Activated CD4-positive, alpha-beta memory T cell treated with anti-CD3 and anti-CD28 coated beads for 36 hours (primary cell): ENCODE data around the gene PLD1. TPM values are rescaled to one million over a fixed set of nuclear protein-coding genes. Genes with fewer than 3 reads are reported as not detected.

Experiments used
- CTCF ChIA-PET: fragments of 350-600 bp; sonication (Branson Sonifier 250); formaldehyde crosslinking; loops from one replicate; lab custom pipeline; 2021; ENCODE audit warnings: antibody characterized with exemption, inconsistent platforms; lab: Charles Lee
- POLR2A ChIA-PET: fragments of 350-600 bp; sonication (Branson Sonifier 250); formaldehyde crosslinking; loops from one replicate; lab custom pipeline; 2021; ENCODE audit warnings: antibody characterized with exemption; lab: Charles Lee
- DNase-seq: peaks from one replicate; pipeline ENCODE4 v3.0.0-alpha.2; 2020
- H3K27ac Mint-ChIP-seq: one replicate; pipeline ENCODE4 v1.8.0; 2021; ENCODE audit warnings: mixed read lengths
- H3K27me3 Mint-ChIP-seq: one replicate; pipeline ENCODE4 v1.8.0; 2021; ENCODE audit warnings: mixed read lengths
- H3K36me3 Mint-ChIP-seq: one replicate; pipeline ENCODE4 v1.8.0; 2021; ENCODE audit warnings: mixed read lengths
- H3K4me1 Mint-ChIP-seq: one replicate; pipeline ENCODE4 v1.8.0; 2021; ENCODE audit warnings: low read depth, mixed read lengths
- H3K4me3 Mint-ChIP-seq: one replicate; pipeline ENCODE4 v1.8.0; 2021; ENCODE audit warnings: mild to moderate bottlenecking, mixed read lengths
- H3K9me3 Mint-ChIP-seq: one replicate; pipeline ENCODE4 v1.8.0; 2021; ENCODE audit warnings: mixed read lengths
- intact Hi-C: fragments of 100-400 bp; cut with micrococcal nuclease; formaldehyde crosslinking; loops from one replicate; pipeline ENCODE4 v1.15.1; 2023
- total RNA-seq, 2 experiments: library from RNA; stranded (reverse); gene quantifications; one replicate each; pipeline ENCODE4 v1.2.3, GENCODE V29; 2021

PLD1 gene
- total RNA-seq, 2 experiments from 2014 or later: 0.99 to 1.4 TPM

- Mint-ChIP-seq H3K4me1 (no peaks in the 10 kb centered on the region), H3K27me3 (peaks cover 1% of the 10 kb centered on the region), H3K9me3 (no peaks in the 10 kb centered on the region), H3K27ac (no peak overlapping the region), H3K4me3 (no peak overlapping the region), H3K36me3 (no peaks in the 10 kb centered on the region)
- intact Hi-C loops: no loop called here
- POLR2A ChIA-PET: no interaction called here
- CTCF ChIA-PET: interaction anchor here (0.9 to 1.8 kb wide), 6 partner anchors 8 to 132 kb away, joined by 3 to 6 read pairs (median 4); no protein-coding TSS in a partner anchor
- DNase-seq: no peak
These were observed 34.3 kb downstream of the PLD1 start for GRCh38 chr3:171775943-171776342.

- no peaks in the 10 kb centered on the region for H3K36me3 Mint-ChIP-seq
- DNase-seq: no peak
- H3K9me3 Mint-ChIP-seq: no peaks in the 10 kb centered on the region
- peaks cover 1% of the 10 kb centered on the region for H3K27me3 Mint-ChIP-seq
- intact Hi-C loops: loop anchor here (5.0 kb wide), 2 partner anchors 207 to 722 kb away; no protein-coding TSS in a partner anchor
- H3K27ac Mint-ChIP-seq: no peak overlapping the region
- CTCF ChIA-PET: interaction anchor here (1.8 to 5.5 kb wide), 2 partner anchors 71 to 129 kb away, joined by 4 to 65 read pairs; no protein-coding TSS in a partner anchor
- no peaks in the 10 kb centered on the region for H3K4me1 Mint-ChIP-seq
- POLR2A ChIA-PET: no interaction called here
- no peak overlapping the region for H3K4me3 Mint-ChIP-seq
These were observed 35.8 kb downstream of the PLD1 start for GRCh38 chr3:171774521-171774920.

GRCh38 chr3:171772427-171773056 lies 37.7 kb downstream of the PLD1 start:
- Mint-ChIP-seq H3K4me1 (no peaks in the 10 kb centered on the region), H3K27ac (no peak overlapping the region), H3K27me3 (peaks cover 1% of the 10 kb centered on the region), H3K4me3 (no peak overlapping the region), H3K36me3 (no peaks in the 10 kb centered on the region), H3K9me3 (no peaks in the 10 kb centered on the region)
- POLR2A ChIA-PET: interaction anchor here (0.6 kb wide), 1 partner anchor 158 kb away, joined by 3 read pairs; no protein-coding TSS in a partner anchor
- CTCF ChIA-PET: interaction anchor here (0.6 to 5.5 kb wide), 46 partner anchors 8 to 900 kb away, joined by 3 to 65 read pairs (median 4); partner anchors contain the start of gene TNIK
- DNase-seq: peak; percentile 63
- intact Hi-C loops: loop anchor here (1.0 to 5.0 kb wide), 5 partner anchors 68 to 811 kb away; no protein-coding TSS in a partner anchor

- CTCF ChIA-PET: interaction anchor here (1.0 to 5.5 kb wide), 13 partner anchors 8 to 809 kb away, joined by 3 to 65 read pairs (median 9); no protein-coding TSS in a partner anchor
These were observed 39.3 kb downstream of the PLD1 start for GRCh38 chr3:171770689-171771620.

GRCh38 chr3:171769461-171769860 lies 40.8 kb downstream of the PLD1 start:
- Mint-ChIP-seq H3K4me3 (no peak overlapping the region), H3K27me3 (peaks cover 4% of the 10 kb centered on the region), H3K36me3 (no peaks in the 10 kb centered on the region), H3K9me3 (no peaks in the 10 kb centered on the region), H3K4me1 (no peaks in the 10 kb centered on the region), H3K27ac (no peak overlapping the region)
- POLR2A ChIA-PET: interaction anchor here (0.6 kb wide), 1 partner anchor 292 kb away, joined by 3 read pairs; no protein-coding TSS in a partner anchor
- no peak for DNase-seq
- intact Hi-C loops: no loop called here
- CTCF ChIA-PET: interaction anchor here (5.5 kb wide), 1 partner anchor 124 kb away, joined by 65 read pairs; no protein-coding TSS in a partner anchor

More at GRCh38 chr3:171770689-171771620, 39.3 kb downstream of the PLD1 start:
- POLR2A ChIA-PET: no interaction called here
- H3K36me3 Mint-ChIP-seq: no peaks in the 10 kb centered on the region
- H3K4me3 Mint-ChIP-seq: no peak overlapping the region
- DNase-seq: no peak
- intact Hi-C loops: loop anchor here (5.0 kb wide), 2 partner anchors 204 to 719 kb away; no protein-coding TSS in a partner anchor
- no peak overlapping the region for H3K27ac Mint-ChIP-seq
- H3K27me3 Mint-ChIP-seq: peaks cover 1% of the 10 kb centered on the region
- no peaks in the 10 kb centered on the region for H3K4me1 Mint-ChIP-seq
- H3K9me3 Mint-ChIP-seq: no peaks in the 10 kb centered on the region

- intact Hi-C loops: no loop called here
- Mint-ChIP-seq H3K27ac (no peak overlapping the region), H3K4me1 (no peaks in the 10 kb centered on the region), H3K4me3 (no peak overlapping the region), H3K9me3 (no peaks in the 10 kb centered on the region), H3K36me3 (no peaks in the 10 kb centered on the region), H3K27me3 (peaks cover 4% of the 10 kb centered on the region)
- DNase-seq: no peak
- POLR2A ChIA-PET: interaction anchor here (0.6 kb wide), 1 partner anchor 291 kb away, joined by 3 read pairs; no protein-coding TSS in a partner anchor
- CTCF ChIA-PET: interaction anchor here (5.5 kb wide), 1 partner anchor 124 kb away, joined by 65 read pairs; no protein-coding TSS in a partner anchor
These were observed 41.3 kb downstream of the PLD1 start for GRCh38 chr3:171768986-171769385.

- no peak for DNase-seq
- POLR2A ChIA-PET: no interaction called here
- Mint-ChIP-seq H3K27ac (no peak overlapping the region), H3K9me3 (no peaks in the 10 kb centered on the region), H3K4me1 (no peaks in the 10 kb centered on the region), H3K4me3 (no peak overlapping the region), H3K36me3 (no peaks in the 10 kb centered on the region), H3K27me3 (peaks cover 4% of the 10 kb centered on the region)
- CTCF ChIA-PET: interaction anchor here (1.5 kb wide), 1 partner anchor 8 kb away, joined by 4 read pairs; no protein-coding TSS in a partner anchor
- intact Hi-C loops: no loop called here
These were observed 41.9 kb downstream of the PLD1 start for GRCh38 chr3:171768281-171768900.

- Mint-ChIP-seq H3K4me3 (no peak overlapping the region), H3K27me3 (peaks cover 5% of the 10 kb centered on the region), H3K9me3 (no peaks in the 10 kb centered on the region), H3K4me1 (no peaks in the 10 kb centered on the region), H3K36me3 (no peaks in the 10 kb centered on the region), H3K27ac (no peak overlapping the region)
- intact Hi-C loops: no loop called here
- POLR2A ChIA-PET: no interaction called here
- no peak for DNase-seq
- CTCF ChIA-PET: no interaction called here
These were observed 44.8 kb downstream of the PLD1 start for GRCh38 chr3:171765511-171765887.

- no peak overlapping the region for H3K4me3 Mint-ChIP-seq
- no peak overlapping the region for H3K27ac Mint-ChIP-seq
- H3K27me3 Mint-ChIP-seq: peaks cover 12% of the 10 kb centered on the region
- H3K4me1 Mint-ChIP-seq: no peaks in the 10 kb centered on the region
- H3K9me3 Mint-ChIP-seq: no peaks in the 10 kb centered on the region
- intact Hi-C loops: no loop called here
- no peak for DNase-seq
- POLR2A ChIA-PET: no interaction called here
- no peaks in the 10 kb centered on the region for H3K36me3 Mint-ChIP-seq
- CTCF ChIA-PET: interaction anchor here (1.4 to 1.7 kb wide), 2 partner anchors 8 to 9 kb away, joined by 6 to 9 read pairs; no protein-coding TSS in a partner anchor
These were observed 46.9 kb downstream of the PLD1 start for GRCh38 chr3:171763392-171763791.

GRCh38 chr3:171760477-171760876 lies 49.8 kb downstream of the PLD1 start:
- H3K27me3 Mint-ChIP-seq: peaks cover 15% of the 10 kb centered on the region
- H3K4me1 Mint-ChIP-seq: no peaks in the 10 kb centered on the region
- H3K4me3 Mint-ChIP-seq: no peak overlapping the region
- ChIA-PET CTCF (no interaction called here), POLR2A (no interaction called here)
- H3K27ac Mint-ChIP-seq: no peak overlapping the region
- no peak for DNase-seq
- no peaks in the 10 kb centered on the region for H3K9me3 Mint-ChIP-seq
- no peaks in the 10 kb centered on the region for H3K36me3 Mint-ChIP-seq
- intact Hi-C loops: no loop called here

- H3K4me1 Mint-ChIP-seq: no peaks in the 10 kb centered on the region
- intact Hi-C loops: no loop called here
- no peaks in the 10 kb centered on the region for H3K36me3 Mint-ChIP-seq
- CTCF ChIA-PET: interaction anchor here (1.4 to 4.3 kb wide), 3 partner anchors 13 to 575 kb away, joined by 3 to 28 read pairs (median 3); no protein-coding TSS in a partner anchor
- peaks cover 13% of the 10 kb centered on the region for H3K27me3 Mint-ChIP-seq
- H3K27ac Mint-ChIP-seq: no peak overlapping the region
- H3K9me3 Mint-ChIP-seq: no peaks in the 10 kb centered on the region
- POLR2A ChIA-PET: no interaction called here
- H3K4me3 Mint-ChIP-seq: no peak overlapping the region
- no peak for DNase-seq
These were observed 52.2 kb downstream of the PLD1 start for GRCh38 chr3:171758109-171758508.
